H1 (cell line): ENCODE data around the gene RAD51B. TPM values are rescaled to one million over a fixed set of nuclear protein-coding genes. Genes with fewer than 3 reads are reported as not detected.
"Not testable (repeated sequence)": the region's sequence is repeated elsewhere in the genome, so short reads cannot be mapped to it uniquely, and the experiment has no call there.

Experiments used
- CTCF ChIA-PET: fragments of 300-600 bp; sonication (Branson Sonifier 250); formaldehyde crosslinking; loops from one replicate; lab custom pipeline; 2021; ENCODE audit not compliant: partially characterized antibody; lab: Charles Lee
- POLR2A ChIA-PET: fragments of 300-600 bp; sonication (Branson Sonifier 250); formaldehyde crosslinking; loops from one replicate; lab custom pipeline; 2021; ENCODE audit warnings: inconsistent platforms; ENCODE audit not compliant: partially characterized antibody; lab: Charles Lee
- DNase-seq, 2 experiments: peaks; one replicate each; pipeline versions ENCODE4 v3.0.0 to v3.0.0-alpha.2; 2010 to 2022; ENCODE audit warnings: low spot score in 2 of 2, low read depth in 1 of 2, mixed read lengths in 1 of 2
- FAIRE-seq: peaks from 2 replicates; lab custom pipeline; 2011; peaks lifted over from hg19 to GRCh38; lab: Jason Lieb, UNC
- H2AFZ ChIP-seq: 2 replicates; pipeline ENCODE4 v1.8.1; 2012; ENCODE audit warnings: low read length, inconsistent platforms
- H2AK5ac ChIP-seq: 2 replicates; pipeline ENCODE4 v1.6.1; 2013; ENCODE audit warnings: low read depth, low read length
- H2BK120ac ChIP-seq: replicated peaks from 2 replicates; pipeline ENCODE3; 2013; ENCODE audit warnings: low read depth, low read length, inconsistent platforms
- H2BK12ac ChIP-seq: 2 replicates; pipeline ENCODE4 v1.6.1; 2013; ENCODE audit warnings: low read depth, low read length
- H2BK15ac ChIP-seq: 2 replicates; pipeline ENCODE4 v1.6.1; 2013; ENCODE audit warnings: low read length
- H2BK20ac ChIP-seq: 2 replicates; pipeline ENCODE4 v1.6.1; 2013; ENCODE audit warnings: low read length
- H2BK5ac ChIP-seq: 2 replicates; pipeline ENCODE4 v1.6.1; 2013; ENCODE audit warnings: low read depth, low read length
- H3K14ac ChIP-seq: 2 replicates; pipeline ENCODE4 v1.6.1; 2013; ENCODE audit warnings: inconsistent platforms; ENCODE audit not compliant: insufficient read length
- H3K18ac ChIP-seq: 2 replicates; pipeline ENCODE4 v1.6.1; 2013; ENCODE audit warnings: low read length; ENCODE audit errors: extremely low read depth
- H3K23ac ChIP-seq: 2 replicates; pipeline ENCODE4 v1.6.1; 2013; ENCODE audit warnings: inconsistent platforms; ENCODE audit not compliant: insufficient read length
- H3K23me2 ChIP-seq: 2 replicates; pipeline ENCODE4 v1.6.1; 2013; ENCODE audit warnings: low read depth, low read length
- H3K27ac ChIP-seq: 2 replicates; pipeline ENCODE4 v1.6.1; 2011; ENCODE audit warnings: low read depth, low read length, inconsistent platforms
- H3K27me3 ChIP-seq, 4 experiments: replicated peaks in 1 of 4; 1 replicate in 1 of 4; 2 replicates in 3 of 4; pipeline versions ENCODE4 v1.6.1 to v1.8.1; 2011 to 2013; ENCODE audit warnings: low read length in 3 of 4, mild to moderate bottlenecking in 3 of 4, inconsistent platforms in 2 of 4, mixed read lengths in 2 of 4, moderate library complexity in 1 of 4; ENCODE audit not compliant: control insufficient read depth in 3 of 4, insufficient read depth in 3 of 4; ENCODE audit errors: extremely low read depth in 1 of 4
- H3K36me3 ChIP-seq, 4 experiments: 2 replicates each; pipeline versions ENCODE4 v1.6.1 to v1.8.1; 2011 to 2013; ENCODE audit warnings: mild to moderate bottlenecking in 4 of 4, low read length in 3 of 4, moderate library complexity in 2 of 4, control low read depth in 1 of 4, inconsistent platforms in 1 of 4; ENCODE audit not compliant: insufficient read depth in 4 of 4, control insufficient read depth in 2 of 4
- H3K4ac ChIP-seq: replicated peaks from 2 replicates; pipeline ENCODE3; 2013; ENCODE audit warnings: low read length, low read depth, mixed read lengths, inconsistent platforms; ENCODE audit not compliant: insufficient read length
- H3K4me1 ChIP-seq, 4 experiments: replicated peaks in 1 of 4; 1 replicate in 1 of 4; 2 replicates in 3 of 4; pipeline versions ENCODE4 v1.6.1 to v1.8.1; 2011 to 2013; ENCODE audit warnings: low read length in 3 of 4, inconsistent platforms in 2 of 4, mixed read lengths in 1 of 4; ENCODE audit not compliant: insufficient read depth in 4 of 4, control insufficient read depth in 3 of 4
- H3K4me2 ChIP-seq, 2 experiments: 2 replicates each; pipeline versions ENCODE4 v1.6.1 to v1.8.1; 2011 to 2013; ENCODE audit warnings: low read depth in 2 of 2, low read length in 2 of 2, control low read depth in 1 of 2, inconsistent platforms in 1 of 2, mild to moderate bottlenecking in 1 of 2; ENCODE audit not compliant: insufficient read depth in 1 of 2
- H3K4me3 ChIP-seq, 4 experiments: fragments of 200-600, 300-600 bp in 1 of 4; sonication (generic), shearing (Covaris generic), sonication (Bioruptor Twin) in 1 of 4; 2 replicates each; pipeline versions ENCODE4 v1.5.1 to v1.8.1; 2011 to 2016; ENCODE audit warnings: low read length in 4 of 4, low read depth in 3 of 4, control low read depth in 2 of 4, inconsistent platforms in 2 of 4, mild to moderate bottlenecking in 2 of 4, mixed read lengths in 1 of 4, moderate library complexity in 1 of 4; ENCODE audit not compliant: insufficient read depth in 2 of 4; ENCODE audit errors: extremely low read depth in 1 of 4
- H3K56ac ChIP-seq: replicated peaks from 2 replicates; pipeline ENCODE3; 2013; ENCODE audit warnings: low read depth, mild to moderate bottlenecking, mixed read lengths, low read length, inconsistent platforms; ENCODE audit not compliant: insufficient read length
- H3K79me1 ChIP-seq: 2 replicates; pipeline ENCODE4 v1.6.1; 2013; ENCODE audit warnings: low read depth, low read length, control low read depth
- H3K79me2 ChIP-seq, 2 experiments: 2 replicates each; pipeline versions ENCODE4 v1.6.1 to v1.8.1; 2012 to 2013; ENCODE audit warnings: low read length in 2 of 2, mild to moderate bottlenecking in 2 of 2, inconsistent platforms in 1 of 2; ENCODE audit not compliant: insufficient read depth in 2 of 2, control insufficient read depth in 1 of 2
- H3K9ac ChIP-seq, 4 experiments: replicated peaks in 1 of 4; 1 replicate in 1 of 4; 2 replicates in 3 of 4; pipeline versions ENCODE4 v1.6.1 to v1.8.1; 2011 to 2013; ENCODE audit warnings: low read depth in 3 of 4, low read length in 3 of 4, control low read depth in 2 of 4, mild to moderate bottlenecking in 2 of 4, moderate library complexity in 2 of 4, inconsistent platforms in 1 of 4; ENCODE audit errors: extremely low read depth in 1 of 4
- H3K9me3 ChIP-seq, 2 experiments: 2 replicates each; pipeline versions ENCODE4 v1.6.1 to v1.8.1; 2012 to 2013; ENCODE audit warnings: mild to moderate bottlenecking in 2 of 2, moderate library complexity in 2 of 2, control low read depth in 1 of 2, inconsistent platforms in 1 of 2, low read depth in 1 of 2, low read length in 1 of 2, mixed read lengths in 1 of 2; ENCODE audit not compliant: insufficient read depth in 2 of 2
- H4K20me1 ChIP-seq, 2 experiments: replicated peaks in 1 of 2; 2 replicates each; pipeline versions ENCODE3 to v1.8.1; 2011 to 2013; ENCODE audit warnings: inconsistent platforms in 2 of 2, low read length in 2 of 2, mild to moderate bottlenecking in 1 of 2; ENCODE audit not compliant: insufficient read depth in 2 of 2, control insufficient read depth in 1 of 2
- H4K5ac ChIP-seq: 2 replicates; pipeline ENCODE4 v1.6.1; 2013; ENCODE audit warnings: low read length, low read depth, mixed read lengths, inconsistent platforms; ENCODE audit not compliant: insufficient read length
- H4K8ac ChIP-seq: 2 replicates; pipeline ENCODE4 v1.8.0; 2013; ENCODE audit warnings: mild to moderate bottlenecking, moderate library complexity, low read length, inconsistent platforms; ENCODE audit not compliant: insufficient read depth; ENCODE audit errors: extremely low read depth
- H4K91ac ChIP-seq: replicated peaks from 2 replicates; pipeline ENCODE3; 2013; ENCODE audit warnings: low read length, mixed read lengths, inconsistent platforms; ENCODE audit not compliant: insufficient read length
- BRCA1 ChIP-seq: IDR thresholded peaks from 2 replicates; pipeline ENCODE4 v1.6.1; 2012; ENCODE audit warnings: low read depth, low read length, improper control_type of control experiment
- KDM4A ChIP-seq: IDR thresholded peaks from one replicate; pipeline ENCODE4 v1.7.1; 2012; ENCODE audit warnings: low read depth, mild to moderate bottlenecking, moderate library complexity, low read length, inconsistent platforms; ENCODE audit not compliant: severe bottlenecking
- SP1 ChIP-seq: IDR thresholded peaks from 2 replicates; pipeline ENCODE4 v1.6.1; 2011; ENCODE audit warnings: low read depth, low read length
- WGBS, 2 experiments: shearing (Covaris generic) in 1 of 2; methylation state at CpG; one replicate each; pipeline versions ENCODE4 v1.1.6 to v1.1.7; 2013 to 2015; ENCODE audit warnings: low lambda C conversion rate in 2 of 2, mixed read lengths in 2 of 2, inconsistent platforms in 1 of 2, low coverage in 1 of 2, missing lambda C conversion rate in 1 of 2; ENCODE audit not compliant: insufficient replicate concordance in 2 of 2, insufficient coverage in 1 of 2, insufficient read length in 1 of 2; ENCODE audit errors: extremely low coverage in 1 of 2, missing lambda C conversion rate in 1 of 2; 5-methylcytosine and 5-hydroxymethylcytosine counted together
- polyA plus RNA-seq, 7 experiments: library from polyadenylated mRNA; depleted of rRNA in 3 of 7; stranded (reverse) in 5 of 7; unstranded in 2 of 7; fragments of >200 nt in 5 of 7; fragments of 200-250 nt in 2 of 7; gene quantifications; 1 replicate in 5 of 7; 2 replicates in 1 of 7; 4 replicates in 1 of 7; pipeline versions ENCODE4 v1.2.1 to v1.2.3, GENCODE V29; 2011 to 2013; ENCODE audit warnings: missing spikeins in 2 of 7, mixed read lengths in 2 of 7
- total RNA-seq: library from RNA; stranded (reverse); fragmentation: NEBNext Ultra II Directional; extraction: Animal tissue kit (Norgen Biotek cat#: 25700); gene quantifications from 2 replicates; pipeline ENCODE4 v1.2.1, GENCODE V29; 2021
- TF ChIP-seq, protein P1 (sequence below): IDR thresholded peaks from 2 replicates; pipeline ENCODE4 v1.6.1; 2011; ENCODE audit warnings: low read length, improper control_type of control experiment
- TF ChIP-seq, protein P2 (sequence below): IDR thresholded peaks from 2 replicates; pipeline ENCODE4 v1.6.1; 2012; ENCODE audit warnings: low read length, inconsistent platforms

Gene RAD51B
- total and polyA plus RNA-seq, 2 of the 8 experiments (the other 6 are each of a cell fraction or from before 2014, with no cell fraction given), result 3.9 to 14.9 TPM

DNA sequence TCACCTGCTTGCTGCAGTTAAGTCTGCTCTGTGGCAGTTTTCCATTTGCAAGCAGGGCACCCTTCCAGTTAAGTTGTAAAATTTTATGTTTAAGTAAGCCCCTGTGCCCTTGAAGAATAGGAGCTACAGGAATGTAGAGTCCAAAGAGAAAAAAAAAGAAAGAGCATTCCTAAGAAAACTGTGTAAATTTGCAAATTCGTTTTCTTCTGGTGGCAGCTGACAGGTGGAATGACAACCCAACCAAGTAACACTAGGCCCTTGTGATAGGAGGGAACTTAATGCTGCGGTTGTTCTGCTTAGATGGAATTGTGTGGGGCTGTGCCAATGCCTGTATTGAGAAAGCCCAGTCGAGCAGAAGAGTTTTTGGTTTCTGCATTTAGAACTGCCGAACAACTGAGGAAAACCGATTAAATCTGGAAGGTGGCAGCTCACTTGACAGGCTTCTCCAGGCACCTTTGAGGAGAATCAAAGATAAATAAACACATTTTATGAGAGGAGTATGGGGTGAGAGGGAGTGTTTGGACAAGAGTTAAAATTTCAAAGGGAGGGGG is 280.0 kb downstream of the RAD51B start (continued):
- TF ChIP-seq, protein P1, sequence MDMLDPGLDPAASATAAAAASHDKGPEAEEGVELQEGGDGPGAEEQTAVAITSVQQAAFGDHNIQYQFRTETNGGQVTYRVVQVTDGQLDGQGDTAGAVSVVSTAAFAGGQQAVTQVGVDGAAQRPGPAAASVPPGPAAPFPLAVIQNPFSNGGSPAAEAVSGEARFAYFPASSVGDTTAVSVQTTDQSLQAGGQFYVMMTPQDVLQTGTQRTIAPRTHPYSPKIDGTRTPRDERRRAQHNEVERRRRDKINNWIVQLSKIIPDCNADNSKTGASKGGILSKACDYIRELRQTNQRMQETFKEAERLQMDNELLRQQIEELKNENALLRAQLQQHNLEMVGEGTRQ, result no peak
- no peak for TF ChIP-seq BRCA1
- TF ChIP-seq, protein P2, sequence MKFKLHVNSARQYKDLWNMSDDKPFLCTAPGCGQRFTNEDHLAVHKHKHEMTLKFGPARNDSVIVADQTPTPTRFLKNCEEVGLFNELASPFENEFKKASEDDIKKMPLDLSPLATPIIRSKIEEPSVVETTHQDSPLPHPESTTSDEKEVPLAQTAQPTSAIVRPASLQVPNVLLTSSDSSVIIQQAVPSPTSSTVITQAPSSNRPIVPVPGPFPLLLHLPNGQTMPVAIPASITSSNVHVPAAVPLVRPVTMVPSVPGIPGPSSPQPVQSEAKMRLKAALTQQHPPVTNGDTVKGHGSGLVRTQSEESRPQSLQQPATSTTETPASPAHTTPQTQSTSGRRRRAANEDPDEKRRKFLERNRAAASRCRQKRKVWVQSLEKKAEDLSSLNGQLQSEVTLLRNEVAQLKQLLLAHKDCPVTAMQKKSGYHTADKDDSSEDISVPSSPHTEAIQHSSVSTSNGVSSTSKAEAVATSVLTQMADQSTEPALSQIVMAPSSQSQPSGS, result no peak
- TF ChIP-seq SP1, result no peak
- TF ChIP-seq KDM4A, result no peak

DNA sequence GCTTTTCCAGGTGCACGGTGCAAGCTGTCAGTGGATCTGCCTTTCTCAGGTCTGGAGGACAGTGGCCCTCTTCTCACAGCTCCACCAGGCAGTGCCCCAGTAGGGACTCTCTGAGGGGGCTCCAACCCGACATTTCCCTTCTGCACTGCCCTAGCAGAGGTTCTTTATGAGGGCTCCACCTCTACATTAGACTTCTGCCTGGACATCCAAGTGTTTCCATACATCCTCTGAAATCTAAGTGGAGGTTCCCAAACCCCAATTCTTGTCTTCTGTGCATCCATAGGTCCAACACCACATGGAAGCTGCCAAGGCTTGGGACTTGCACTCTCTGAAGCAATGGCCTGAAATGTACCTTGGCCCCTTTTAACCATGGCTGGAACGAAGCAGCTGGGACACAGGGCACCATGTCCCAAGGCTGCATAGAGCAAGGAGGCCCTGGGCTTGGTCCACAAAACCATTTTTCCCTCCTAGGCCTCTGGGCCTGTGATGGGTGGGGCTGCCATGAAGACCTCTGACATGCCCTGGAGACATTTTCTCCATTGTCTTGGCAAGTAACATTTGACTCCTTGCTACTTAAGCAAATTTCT is 282.2 kb downstream of the RAD51B start:
- H2BK120ac ChIP-seq, H4K91ac ChIP-seq, H3K36me3 ChIP-seq, H3K56ac ChIP-seq, FAIRE-seq, DNase-seq, H4K8ac ChIP-seq, H2AFZ ChIP-seq, H3K79me2 ChIP-seq, H3K23me2 ChIP-seq, H3K4me3 ChIP-seq, H3K4me1 ChIP-seq, H2AK5ac ChIP-seq, H3K79me1 ChIP-seq, H3K4ac ChIP-seq, POLR2A ChIA-PET, H4K5ac ChIP-seq, H2BK20ac ChIP-seq, H2BK12ac ChIP-seq, H3K27ac ChIP-seq, H3K18ac ChIP-seq, H2BK15ac ChIP-seq, H4K20me1 ChIP-seq, H3K23ac ChIP-seq, H3K9ac ChIP-seq, H3K4me2 ChIP-seq, H3K14ac ChIP-seq, H3K27me3 ChIP-seq, H2BK5ac ChIP-seq: not testable (repeated sequence)
- CTCF ChIA-PET, result interaction anchor here (0.6 kb wide), 1 partner anchor 686 kb away, joined by 3 read pairs; no protein-coding TSS in a partner anchor
- WGBS, 2 experiments, result 90% methylated on average over 3 of the region's 3 CpGs; no CpG with 5 or more reads in 1 of the 2 experiments
- peaks cover 28 to 32% of the 10 kb centered on the region in 2 experiments for H3K9me3 ChIP-seq
